HG03025 (cell line): ENCODE measurements around the gene RIC8A.
A peak's percentile ranks its signal among the peaks of the same experiment; 100 is the strongest.

Experiments used
- ATAC-seq: cut with Tn5 transposase; IDR thresholded peaks from one replicate; pipeline ENCODE4 v1.9.1; 2021; ENCODE audit warnings: mild to moderate bottlenecking, moderate library complexity; ENCODE audit not compliant: unreplicated experiment, low FRiP score

Gene RIC8A

GRCh38 chr11:203945-204586 lies 3.4 kb upstream of the RIC8A start:
- ATAC-seq = no peak

DNA sequence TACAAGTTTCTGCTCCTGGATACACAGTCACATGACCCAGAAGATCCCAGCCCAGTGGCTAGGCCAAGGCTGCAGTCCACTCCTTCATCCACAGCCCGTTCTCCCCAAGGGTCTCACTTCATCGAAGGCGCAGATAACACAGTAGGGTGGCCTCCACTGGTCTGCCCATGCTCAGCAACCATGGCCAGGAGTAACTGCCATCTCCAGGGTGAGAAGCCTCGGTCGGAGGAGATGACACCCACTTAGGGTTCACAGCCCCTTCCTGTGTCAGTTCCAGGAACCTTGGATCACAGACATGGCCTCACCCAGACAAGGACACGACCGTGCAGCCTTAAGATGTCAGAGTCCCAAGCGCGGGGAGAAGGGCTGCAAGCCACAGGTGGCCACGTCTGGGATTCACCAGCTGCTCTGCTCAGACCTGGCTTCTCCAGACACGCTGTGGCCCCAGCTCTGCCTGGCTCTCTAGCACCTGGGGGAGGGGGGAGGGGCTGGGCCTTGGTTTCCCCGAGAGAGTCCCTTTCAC lies 2.9 kb upstream of the RIC8A start:
- ATAC-seq = no peak

GRCh38 chr11:205221-206001 lies 2.1 kb upstream of the RIC8A start:
- ATAC-seq = no peak

- ATAC-seq = no peak
Observed at GRCh38 chr11:206002-206384, 1.5 kb upstream of the RIC8A start.

- peak; percentile 12 for ATAC-seq
Observed at GRCh38 chr11:206526-207207, 841 bp upstream of the RIC8A start.

GRCh38 chr11:207863-208180 lies 314 bp downstream of the RIC8A start:
- peak; percentile 5 for ATAC-seq

DNA sequence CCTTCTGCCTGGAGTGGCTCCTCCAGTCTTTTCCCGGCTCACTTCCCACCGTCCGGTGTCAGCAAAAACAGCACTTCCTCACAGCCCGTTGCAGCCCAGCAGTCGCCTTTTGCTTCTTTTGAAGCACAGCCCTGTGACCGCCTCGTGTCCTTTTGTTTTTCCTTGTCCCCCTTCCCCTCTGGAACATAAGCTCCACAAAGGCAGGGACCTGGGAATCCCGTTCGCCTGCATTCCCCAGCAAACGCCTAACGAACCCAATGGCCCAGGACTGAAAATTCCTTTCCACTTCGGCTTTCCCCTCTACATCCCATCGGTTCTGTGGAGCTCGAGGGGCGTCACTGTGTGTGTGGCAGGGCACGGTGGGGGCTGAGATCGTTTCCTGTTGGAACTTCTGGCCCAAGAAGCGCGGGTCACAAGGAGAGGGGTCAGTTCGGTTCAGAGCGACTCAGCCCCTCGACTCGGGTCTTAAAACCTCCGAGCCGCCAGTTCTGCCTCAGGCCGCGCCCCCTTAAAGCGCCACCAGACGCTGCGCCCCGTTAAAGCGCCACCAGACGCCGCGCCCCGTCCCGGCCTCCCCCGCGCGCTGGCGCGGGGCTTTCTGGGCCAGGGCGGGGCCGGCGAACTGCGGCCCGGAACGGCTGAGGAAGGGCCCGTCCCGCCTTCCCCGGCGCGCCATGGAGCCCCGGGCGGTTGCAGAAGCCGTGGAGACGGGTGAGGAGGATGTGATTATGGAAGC lies 841 bp downstream of the RIC8A start:
- ATAC-seq = no peak

DNA sequence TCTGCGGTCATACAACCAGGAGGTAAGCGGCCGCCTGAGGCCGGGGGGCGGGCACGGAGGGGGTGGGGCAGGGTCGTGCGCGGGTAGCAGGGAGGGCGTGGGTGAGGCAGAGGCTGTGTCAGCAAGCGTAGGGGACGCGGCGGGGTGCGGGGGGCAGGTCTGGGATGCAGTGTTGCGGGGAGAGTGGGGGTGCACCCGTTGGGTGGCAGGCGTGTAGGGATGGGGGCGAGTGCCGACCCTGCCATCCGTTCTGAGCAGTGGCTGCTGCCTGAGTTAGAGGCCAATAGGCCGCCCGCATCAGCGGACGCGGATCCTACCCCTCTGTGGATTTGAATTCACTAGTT lies 1.4 kb downstream of the RIC8A start:
- ATAC-seq = no peak

- no peak for ATAC-seq
Observed at GRCh38 chr11:209275-210121, 2.0 kb downstream of the RIC8A start.

DNA sequence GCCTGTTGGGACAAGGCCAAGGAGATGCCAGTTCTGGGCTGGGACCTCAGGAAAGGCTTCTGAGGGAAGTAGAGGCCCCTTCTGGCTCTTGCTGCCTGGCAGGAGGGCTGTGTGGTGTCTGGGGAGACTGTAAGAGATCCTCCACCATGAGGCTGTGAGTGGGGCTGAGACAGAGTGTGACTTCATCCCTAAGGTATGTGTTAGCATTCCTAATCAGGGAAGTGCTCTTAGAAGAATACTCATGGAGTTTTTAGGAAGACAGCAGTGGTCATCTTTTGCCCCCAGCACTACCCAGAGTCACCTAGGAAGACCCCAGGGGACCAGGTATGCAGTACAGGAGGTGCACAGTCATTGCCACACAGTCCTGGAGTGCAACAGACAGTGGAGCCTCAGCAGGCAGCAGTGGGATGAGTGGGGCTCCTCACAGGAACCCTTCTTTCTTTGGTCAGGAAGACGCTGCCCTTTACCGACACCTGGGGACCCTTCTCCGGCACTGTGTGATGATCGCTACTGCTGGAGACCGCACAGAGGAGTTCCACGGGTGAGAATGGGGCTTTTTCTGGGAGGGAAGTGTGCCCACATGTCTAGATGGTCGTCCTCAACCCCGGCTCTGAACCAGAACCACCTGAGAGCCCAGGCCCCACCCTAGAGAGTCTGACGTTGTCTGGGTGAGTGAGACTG lies 2.8 kb downstream of the RIC8A start:
- no peak for ATAC-seq

DNA sequence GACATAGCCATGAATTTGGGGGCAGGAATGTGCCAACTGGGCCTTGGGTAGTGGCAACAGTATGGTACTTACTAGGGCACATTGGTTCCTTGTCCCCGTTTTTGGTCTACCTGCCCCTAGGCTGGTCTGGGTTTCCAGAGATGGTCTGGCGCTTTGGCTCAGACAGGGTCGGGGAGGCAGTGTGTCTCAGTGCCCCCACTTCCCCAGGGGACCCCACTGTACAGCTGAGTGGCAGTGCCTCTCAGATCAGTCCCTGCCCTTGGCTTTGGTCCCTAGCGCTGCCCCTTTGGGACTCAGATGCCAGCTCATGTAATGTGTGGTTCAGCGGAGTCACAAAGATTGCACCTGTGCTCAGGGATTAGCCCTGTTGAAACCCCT lies 3.3 kb downstream of the RIC8A start:
- no peak for ATAC-seq

DNA sequence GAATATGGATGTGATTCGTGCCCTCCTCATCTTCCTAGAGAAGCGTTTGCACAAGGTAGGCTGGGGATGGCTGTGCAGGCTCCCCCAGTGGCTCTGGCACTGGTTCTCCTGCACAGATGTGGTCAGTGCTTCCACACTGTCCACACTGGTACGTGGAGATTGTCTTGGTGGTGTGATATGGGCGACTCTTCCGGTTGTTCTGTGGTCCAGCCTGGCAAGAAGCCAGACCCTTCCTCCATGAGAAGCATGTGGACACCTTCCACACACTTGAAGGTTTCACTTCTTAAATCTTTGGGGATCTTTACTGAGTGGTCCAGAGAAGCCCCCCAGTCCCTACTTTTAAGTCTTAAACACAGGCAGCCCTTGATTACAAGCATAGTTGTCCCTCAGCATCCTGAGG lies 3.8 kb downstream of the RIC8A start:
- ATAC-seq = no peak

DNA sequence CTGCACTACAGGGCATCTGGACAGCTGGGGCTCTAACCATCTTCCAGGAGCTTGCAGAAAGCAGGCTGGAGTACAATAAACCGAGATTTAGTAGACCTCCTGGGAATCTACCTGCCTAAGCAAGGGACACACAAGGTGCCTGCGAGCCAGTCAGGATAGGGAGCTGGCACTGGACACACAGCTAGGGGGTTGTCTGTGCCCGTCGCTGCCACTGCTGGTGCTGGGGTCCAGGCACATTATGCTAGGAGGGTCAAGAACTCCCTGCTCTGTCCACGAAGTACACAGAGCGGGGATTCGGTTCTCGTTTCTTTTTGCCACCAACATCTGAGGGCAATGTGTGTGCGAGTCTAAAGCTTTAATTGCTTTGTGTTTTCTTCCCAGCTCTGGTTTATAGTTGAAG lies 4.2 kb downstream of the RIC8A start:
- ATAC-seq = no peak

DNA sequence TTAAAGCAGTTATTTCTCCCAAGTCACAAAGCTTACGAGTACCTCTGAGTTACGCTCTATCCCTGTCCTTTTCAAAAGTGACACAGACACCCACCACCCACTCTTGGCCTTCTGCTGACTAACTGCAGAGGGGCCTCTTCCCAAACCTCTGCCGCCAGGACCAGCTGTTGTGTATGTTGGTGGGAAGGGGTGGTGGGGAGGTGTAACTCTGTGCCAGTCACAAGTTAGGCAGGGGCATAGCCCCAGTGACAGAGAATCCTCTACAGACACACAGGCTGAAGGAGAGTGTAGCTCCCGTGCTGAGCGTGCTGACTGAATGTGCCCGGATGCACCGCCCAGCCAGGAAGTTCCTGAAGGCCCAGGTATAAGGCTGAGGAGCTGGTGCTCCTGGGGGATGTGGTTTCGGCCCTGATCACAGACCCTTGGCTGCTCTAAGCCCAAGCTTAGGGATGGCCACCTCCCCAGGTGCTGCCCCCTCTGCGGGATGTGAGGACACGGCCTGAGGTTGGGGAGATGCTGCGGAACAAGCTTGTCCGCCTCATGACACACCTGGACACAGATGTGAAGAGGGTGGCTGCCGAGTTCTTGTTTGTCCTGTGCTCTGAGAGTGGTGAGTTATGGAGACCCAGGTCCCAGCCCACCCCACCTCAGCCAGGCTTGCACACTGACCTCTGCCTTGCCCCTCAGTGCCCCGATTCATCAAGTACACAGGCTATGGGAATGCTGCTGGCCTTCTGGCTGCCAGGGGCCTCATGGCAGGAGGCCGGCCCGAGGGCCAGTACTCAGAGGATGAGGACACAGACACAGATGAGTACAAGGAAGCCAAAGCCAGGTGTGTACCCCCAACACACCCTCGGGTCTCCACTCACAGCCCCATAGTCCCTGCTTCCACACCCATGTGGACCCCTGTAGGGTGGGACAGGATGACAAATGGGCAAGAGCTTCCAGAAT lies 4.9 kb downstream of the RIC8A start:
- ATAC-seq = no peak

DNA sequence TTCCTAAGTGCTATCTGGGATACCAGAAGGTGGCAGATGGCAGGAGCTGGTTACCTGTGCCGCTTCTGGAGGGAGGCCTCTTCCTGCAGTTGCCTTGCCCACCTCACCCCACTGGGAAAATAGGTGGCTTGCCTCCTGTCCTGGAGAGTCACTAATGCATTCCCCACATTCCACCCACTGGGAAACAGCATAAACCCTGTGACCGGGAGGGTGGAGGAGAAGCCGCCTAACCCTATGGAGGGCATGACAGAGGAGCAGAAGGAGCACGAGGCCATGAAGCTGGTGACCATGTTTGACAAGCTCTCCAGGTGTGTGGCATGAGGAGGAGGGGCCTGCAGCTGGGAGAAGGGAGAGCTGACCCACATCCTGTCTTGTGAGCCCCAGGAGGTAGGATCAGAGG lies 5.6 kb downstream of the RIC8A start:
- no peak for ATAC-seq

DNA sequence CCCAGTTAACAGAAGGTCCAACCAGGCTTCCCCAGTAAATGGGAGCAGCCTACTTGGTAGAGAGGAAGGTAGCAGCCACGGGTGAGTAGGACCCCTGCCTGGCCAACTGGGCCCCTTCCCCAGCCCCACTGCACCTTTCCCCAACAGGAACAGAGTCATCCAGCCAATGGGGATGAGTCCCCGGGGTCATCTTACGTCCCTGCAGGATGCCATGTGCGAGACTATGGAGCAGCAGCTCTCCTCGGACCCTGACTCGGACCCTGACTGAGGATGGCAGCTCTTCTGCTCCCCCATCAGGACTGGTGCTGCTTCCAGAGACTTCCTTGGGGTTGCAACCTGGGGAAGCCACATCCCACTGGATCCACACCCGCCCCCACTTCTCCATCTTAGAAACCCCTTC lies 6.6 kb downstream of the RIC8A start:
- no peak for ATAC-seq

GRCh38 chr11:215581-216037 lies 8.1 kb downstream of the RIC8A start:
- ATAC-seq = no peak
